K562 (cell line): Measurements from ENCODE around the gene B4GALT4. TPM values are rescaled to one million over a fixed set of nuclear protein-coding genes. Genes with fewer than 3 reads are reported as not detected.

Experiments used
- ELF1 ChIP-seq: fragments of 200-800 bp; sonication (Bioruptor generic); IDR thresholded peaks from 2 replicates; pipeline ENCODE4 v1.6.1; 2016; ENCODE audit warnings: missing genetic modification characterization, missing compliant biosample characterization
- GATAD2B ChIP-seq: fragments of 450-650 bp; IDR thresholded peaks from 2 replicates; pipeline ENCODE4 v1.6.1; 2017; ENCODE audit warnings: mild to moderate bottlenecking, borderline replicate concordance
- NCOA1 ChIP-seq: fragments of 450-650 bp; IDR thresholded peaks from 2 replicates; pipeline ENCODE4 v1.6.1; 2016; ENCODE audit warnings: low read depth
- NCOA2 ChIP-seq, 2 experiments: fragments of 450-650 bp; IDR thresholded peaks; 2 replicates each; pipeline ENCODE4 v1.6.1; 2018; ENCODE audit warnings: mild to moderate bottlenecking in 2 of 2, moderate library complexity in 1 of 2; ENCODE audit not compliant: partially characterized antibody in 2 of 2
- NR2C2 ChIP-seq, 2 experiments: fragments of 200-800 bp in 1 of 2; sonication (Bioruptor generic) in 1 of 2; sonication (generic) in 1 of 2; formaldehyde crosslinking in 1 of 2; IDR thresholded peaks; 2 replicates each; pipeline versions ENCODE4 v1.6.1 to v1.8.0; 2016 to 2022; ENCODE audit warnings: mild to moderate bottlenecking in 1 of 2, missing compliant biosample characterization in 1 of 2, missing genetic modification characterization in 1 of 2, missing genetic modification reagents in 1 of 2
- TAL1 ChIP-seq: fragments of 450-650 bp; IDR thresholded peaks from 2 replicates; pipeline ENCODE4 v1.6.1; 2016; ENCODE audit warnings: mild to moderate bottlenecking
- polyA plus RNA-seq, 8 experiments: library from polyadenylated mRNA; depleted of rRNA in 4 of 8; stranded (reverse) in 5 of 8; unstranded in 3 of 8; fragments of >200 nt; fragmentation: Nextera tagmentation in 2 of 8; fragmentation: Illumina TruSeq in 1 of 8; extraction: Ambion mirVana in 2 of 8; extraction: Trizol in 1 of 8; gene quantifications; 2 replicates each; pipeline versions ENCODE4 v1.2.1 to v1.2.3, GENCODE V29; 2011 to 2014; ENCODE audit warnings: inconsistent platforms in 1 of 8, missing spikeins in 1 of 8
- total RNA-seq, 7 experiments: library from RNA; depleted of rRNA in 6 of 7; stranded (reverse); fragments of >200 nt in 6 of 7; fragmentation: Illumina TruSeq in 2 of 7; extraction: Trizol in 2 of 7; gene quantifications; 2 replicates each; pipeline versions ENCODE4 v1.2.1 to v1.2.3, GENCODE V29; 2011 to 2021; ENCODE audit warnings: low replicate concordance in 1 of 7
- TF ChIP-seq, protein P1 (sequence below): sonication (generic); formaldehyde crosslinking; IDR thresholded peaks from 2 replicates; pipeline ENCODE4 v1.8.0; 2023; ENCODE audit warnings: mild to moderate bottlenecking, missing genetic modification reagents
- TF ChIP-seq, protein P2 (sequence below): sonication (generic); formaldehyde crosslinking; IDR thresholded peaks from 2 replicates; pipeline ENCODE4 v1.8.0; 2023; ENCODE audit warnings: mild to moderate bottlenecking, missing genetic modification reagents
- TF ChIP-seq, protein P3 (sequence below): sonication (generic); formaldehyde crosslinking; IDR thresholded peaks from 2 replicates; pipeline ENCODE4 v1.8.0; 2022; ENCODE audit warnings: missing genetic modification reagents, mild to moderate bottlenecking, borderline replicate concordance
- TF ChIP-seq, protein P4 (sequence below): fragments of 450-650 bp; IDR thresholded peaks from 2 replicates; pipeline ENCODE4 v1.6.1; 2014; ENCODE audit warnings: low read depth, mild to moderate bottlenecking, moderate library complexity, borderline replicate concordance
- TF ChIP-seq, protein P5 (sequence below): sonication (generic); formaldehyde crosslinking; IDR thresholded peaks from 2 replicates; pipeline ENCODE4 v1.4.0; 2020; ENCODE audit warnings: mild to moderate bottlenecking, missing genetic modification reagents

B4GALT4 gene
- total and polyA plus RNA-seq, 9 of the 15 experiments (the other 6 are each of a cell fraction or from before 2014, with no cell fraction given), result 8.2 to 17.8 (median 12.2) TPM

DNA sequence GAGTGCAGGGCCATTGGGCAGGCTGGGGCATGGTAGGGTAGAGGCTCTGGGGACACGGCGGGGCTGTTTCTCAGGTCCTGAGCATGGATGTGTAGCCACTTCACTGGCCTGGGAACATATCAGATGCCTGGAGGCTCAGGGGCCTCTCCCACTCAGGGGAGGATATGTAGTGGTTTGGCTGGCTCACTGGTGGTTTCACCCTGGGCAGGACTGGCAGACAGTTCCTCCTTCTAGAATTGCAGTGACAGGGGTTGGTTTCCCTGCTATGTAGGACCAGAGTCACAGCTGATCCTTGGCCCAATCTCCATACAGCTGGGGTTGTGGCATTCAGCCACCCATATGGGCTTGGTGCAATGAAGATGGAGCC, 48.7 kb upstream of the B4GALT4 start (continued):
- TF ChIP-seq, protein P1, sequence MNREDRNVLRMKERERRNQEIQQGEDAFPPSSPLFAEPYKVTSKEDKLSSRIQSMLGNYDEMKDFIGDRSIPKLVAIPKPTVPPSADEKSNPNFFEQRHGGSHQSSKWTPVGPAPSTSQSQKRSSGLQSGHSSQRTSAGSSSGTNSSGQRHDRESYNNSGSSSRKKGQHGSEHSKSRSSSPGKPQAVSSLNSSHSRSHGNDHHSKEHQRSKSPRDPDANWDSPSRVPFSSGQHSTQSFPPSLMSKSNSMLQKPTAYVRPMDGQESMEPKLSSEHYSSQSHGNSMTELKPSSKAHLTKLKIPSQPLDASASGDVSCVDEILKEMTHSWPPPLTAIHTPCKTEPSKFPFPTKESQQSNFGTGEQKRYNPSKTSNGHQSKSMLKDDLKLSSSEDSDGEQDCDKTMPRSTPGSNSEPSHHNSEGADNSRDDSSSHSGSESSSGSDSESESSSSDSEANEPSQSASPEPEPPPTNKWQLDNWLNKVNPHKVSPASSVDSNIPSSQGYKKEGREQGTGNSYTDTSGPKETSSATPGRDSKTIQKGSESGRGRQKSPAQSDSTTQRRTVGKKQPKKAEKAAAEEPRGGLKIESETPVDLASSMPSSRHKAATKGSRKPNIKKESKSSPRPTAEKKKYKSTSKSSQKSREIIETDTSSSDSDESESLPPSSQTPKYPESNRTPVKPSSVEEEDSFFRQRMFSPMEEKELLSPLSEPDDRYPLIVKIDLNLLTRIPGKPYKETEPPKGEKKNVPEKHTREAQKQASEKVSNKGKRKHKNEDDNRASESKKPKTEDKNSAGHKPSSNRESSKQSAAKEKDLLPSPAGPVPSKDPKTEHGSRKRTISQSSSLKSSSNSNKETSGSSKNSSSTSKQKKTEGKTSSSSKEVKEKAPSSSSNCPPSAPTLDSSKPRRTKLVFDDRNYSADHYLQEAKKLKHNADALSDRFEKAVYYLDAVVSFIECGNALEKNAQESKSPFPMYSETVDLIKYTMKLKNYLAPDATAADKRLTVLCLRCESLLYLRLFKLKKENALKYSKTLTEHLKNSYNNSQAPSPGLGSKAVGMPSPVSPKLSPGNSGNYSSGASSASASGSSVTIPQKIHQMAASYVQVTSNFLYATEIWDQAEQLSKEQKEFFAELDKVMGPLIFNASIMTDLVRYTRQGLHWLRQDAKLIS, result no peak
- TF ChIP-seq NR2C2 (CRISPR knock-in tag; IDR thresholded peaks at IDR 0.05) (no peak), NR2C2 (tag; IDR thresholded peaks at IDR 0.05) (no peak), NCOA1 (no peak), GATAD2B (no peak), ELF1 (tag) (no peak), NCOA2 (IDR thresholded peaks at IDR 0.05; ENCODE audit: partially characterized antibody in 2 of 2) (no peak), TAL1 (no peak)
- TF ChIP-seq, protein P2, sequence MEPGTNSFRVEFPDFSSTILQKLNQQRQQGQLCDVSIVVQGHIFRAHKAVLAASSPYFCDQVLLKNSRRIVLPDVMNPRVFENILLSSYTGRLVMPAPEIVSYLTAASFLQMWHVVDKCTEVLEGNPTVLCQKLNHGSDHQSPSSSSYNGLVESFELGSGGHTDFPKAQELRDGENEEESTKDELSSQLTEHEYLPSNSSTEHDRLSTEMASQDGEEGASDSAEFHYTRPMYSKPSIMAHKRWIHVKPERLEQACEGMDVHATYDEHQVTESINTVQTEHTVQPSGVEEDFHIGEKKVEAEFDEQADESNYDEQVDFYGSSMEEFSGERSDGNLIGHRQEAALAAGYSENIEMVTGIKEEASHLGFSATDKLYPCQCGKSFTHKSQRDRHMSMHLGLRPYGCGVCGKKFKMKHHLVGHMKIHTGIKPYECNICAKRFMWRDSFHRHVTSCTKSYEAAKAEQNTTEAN (CRISPR knock-in tag), result no peak
- TF ChIP-seq, protein P3, sequence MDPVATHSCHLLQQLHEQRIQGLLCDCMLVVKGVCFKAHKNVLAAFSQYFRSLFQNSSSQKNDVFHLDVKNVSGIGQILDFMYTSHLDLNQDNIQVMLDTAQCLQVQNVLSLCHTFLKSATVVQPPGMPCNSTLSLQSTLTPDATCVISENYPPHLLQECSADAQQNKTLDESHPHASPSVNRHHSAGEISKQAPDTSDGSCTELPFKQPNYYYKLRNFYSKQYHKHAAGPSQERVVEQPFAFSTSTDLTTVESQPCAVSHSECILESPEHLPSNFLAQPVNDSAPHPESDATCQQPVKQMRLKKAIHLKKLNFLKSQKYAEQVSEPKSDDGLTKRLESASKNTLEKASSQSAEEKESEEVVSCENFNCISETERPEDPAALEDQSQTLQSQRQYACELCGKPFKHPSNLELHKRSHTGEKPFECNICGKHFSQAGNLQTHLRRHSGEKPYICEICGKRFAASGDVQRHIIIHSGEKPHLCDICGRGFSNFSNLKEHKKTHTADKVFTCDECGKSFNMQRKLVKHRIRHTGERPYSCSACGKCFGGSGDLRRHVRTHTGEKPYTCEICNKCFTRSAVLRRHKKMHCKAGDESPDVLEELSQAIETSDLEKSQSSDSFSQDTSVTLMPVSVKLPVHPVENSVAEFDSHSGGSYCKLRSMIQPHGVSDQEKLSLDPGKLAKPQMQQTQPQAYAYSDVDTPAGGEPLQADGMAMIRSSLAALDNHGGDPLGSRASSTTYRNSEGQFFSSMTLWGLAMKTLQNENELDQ (CRISPR knock-in tag), result no peak
- TF ChIP-seq, protein P4, sequence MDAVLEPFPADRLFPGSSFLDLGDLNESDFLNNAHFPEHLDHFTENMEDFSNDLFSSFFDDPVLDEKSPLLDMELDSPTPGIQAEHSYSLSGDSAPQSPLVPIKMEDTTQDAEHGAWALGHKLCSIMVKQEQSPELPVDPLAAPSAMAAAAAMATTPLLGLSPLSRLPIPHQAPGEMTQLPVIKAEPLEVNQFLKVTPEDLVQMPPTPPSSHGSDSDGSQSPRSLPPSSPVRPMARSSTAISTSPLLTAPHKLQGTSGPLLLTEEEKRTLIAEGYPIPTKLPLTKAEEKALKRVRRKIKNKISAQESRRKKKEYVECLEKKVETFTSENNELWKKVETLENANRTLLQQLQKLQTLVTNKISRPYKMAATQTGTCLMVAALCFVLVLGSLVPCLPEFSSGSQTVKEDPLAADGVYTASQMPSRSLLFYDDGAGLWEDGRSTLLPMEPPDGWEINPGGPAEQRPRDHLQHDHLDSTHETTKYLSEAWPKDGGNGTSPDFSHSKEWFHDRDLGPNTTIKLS, result no peak
- TF ChIP-seq, protein P5, sequence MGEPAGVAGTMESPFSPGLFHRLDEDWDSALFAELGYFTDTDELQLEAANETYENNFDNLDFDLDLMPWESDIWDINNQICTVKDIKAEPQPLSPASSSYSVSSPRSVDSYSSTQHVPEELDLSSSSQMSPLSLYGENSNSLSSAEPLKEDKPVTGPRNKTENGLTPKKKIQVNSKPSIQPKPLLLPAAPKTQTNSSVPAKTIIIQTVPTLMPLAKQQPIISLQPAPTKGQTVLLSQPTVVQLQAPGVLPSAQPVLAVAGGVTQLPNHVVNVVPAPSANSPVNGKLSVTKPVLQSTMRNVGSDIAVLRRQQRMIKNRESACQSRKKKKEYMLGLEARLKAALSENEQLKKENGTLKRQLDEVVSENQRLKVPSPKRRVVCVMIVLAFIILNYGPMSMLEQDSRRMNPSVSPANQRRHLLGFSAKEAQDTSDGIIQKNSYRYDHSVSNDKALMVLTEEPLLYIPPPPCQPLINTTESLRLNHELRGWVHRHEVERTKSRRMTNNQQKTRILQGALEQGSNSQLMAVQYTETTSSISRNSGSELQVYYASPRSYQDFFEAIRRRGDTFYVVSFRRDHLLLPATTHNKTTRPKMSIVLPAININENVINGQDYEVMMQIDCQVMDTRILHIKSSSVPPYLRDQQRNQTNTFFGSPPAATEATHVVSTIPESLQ (CRISPR knock-in tag), result no peak
